HepG2 (cell line): ENCODE measurements around the gene SMPD2. TPM values are rescaled to one million over a fixed set of nuclear protein-coding genes. Genes with fewer than 3 reads are reported as not detected.

Experiments used
- HMG20B ChIP-seq: conservative IDR thresholded peaks from 2 replicates; pipeline ENCODE4 v1.6.1; 2016; ENCODE audit warnings: missing genetic modification reagents, missing compliant biosample characterization
- MED13 ChIP-seq: sonication (generic); formaldehyde crosslinking; IDR thresholded peaks from 2 replicates; pipeline ENCODE4 v1.5.0; 2020; ENCODE audit warnings: missing genetic modification reagents
- TCF7 ChIP-seq: sonication (generic); IDR thresholded peaks from 2 replicates; pipeline ENCODE4 v1.6.1; 2016; ENCODE audit warnings: antibody characterized with exemption, low read depth
- ZNF235 ChIP-seq: sonication (generic); formaldehyde crosslinking; IDR thresholded peaks from 2 replicates; pipeline ENCODE4 v1.8.1; 2023; ENCODE audit warnings: mild to moderate bottlenecking, missing genetic modification reagents, borderline replicate concordance
- ZNF646 ChIP-seq: sonication (generic); formaldehyde crosslinking; IDR thresholded peaks from 2 replicates; pipeline ENCODE4 v1.9.0; 2021; ENCODE audit warnings: mild to moderate bottlenecking, missing genetic modification reagents
- polyA plus RNA-seq, 8 experiments: library from polyadenylated mRNA; depleted of rRNA in 3 of 8; stranded (reverse) in 7 of 8; unstranded in 1 of 8; fragments of >200 nt; fragmentation: Illumina TruSeq in 4 of 8; extraction: Trizol in 4 of 8; gene quantifications; 2 replicates each; pipeline versions ENCODE4 v1.2.1 to v1.2.3, GENCODE V29; 2011 to 2016; ENCODE audit warnings: low read depth in 4 of 8, missing spikeins in 1 of 8, mixed read lengths in 1 of 8; ENCODE audit not compliant: insufficient read depth in 1 of 8
- total RNA-seq, 5 experiments: library from RNA; depleted of rRNA; stranded (reverse); fragments of >200 nt; fragmentation: Illumina TruSeq; extraction: Trizol; gene quantifications; 2 replicates each; pipeline ENCODE4 v1.2.3, GENCODE V29; 2016; ENCODE audit warnings: low read depth in 1 of 5

Gene SMPD2
- total and polyA plus RNA-seq, 2 of the 13 experiments (the other 11 are each of a cell fraction or from before 2014, with no cell fraction given) = 5.9 to 10.6 TPM

GRCh38 chr6:109471105-109471810, 30.7 kb downstream of the SMPD2 start (continued):
- TF ChIP-seq MED13 (CRISPR knock-in tag) (no peak), ZNF235 (CRISPR knock-in tag) (no peak), TCF7 (no peak), HMG20B (no peak), ZNF646 (CRISPR knock-in tag) (no peak)
